Measurements from ENCODE around the gene SYCE1L.

- TF ChIP-seq POLR2AphosphoS5 (IDR thresholded peaks at IDR 0.05; ENCODE audit: insufficient read depth in 1 of 2, low read depth in 1 of 2) (no peak), POLR2A (IDR thresholded peaks at IDR 0.05) (no peak)
Measured at GRCh38 chr16:77250400-77250799, 51.2 kb downstream of the SYCE1L start.

Data from vagina (tissue), 2 donors.